HG02973 (cell line): ENCODE data around the gene PLEKHA3.

Source experiments
- ATAC-seq: cut with Tn5 transposase; IDR thresholded peaks from one replicate; pipeline ENCODE4 v1.9.1; 2021; ENCODE audit warnings: moderate library complexity; ENCODE audit not compliant: unreplicated experiment

The PLEKHA3 gene

GRCh38 chr2:178478439-178479274 lies 1.6 kb upstream of the PLEKHA3 start, which contains the start of gene FKBP7:
TSS of gene FKBP7 (minus strand) at chr2:178478600. CDS start at chr2:178478499, 101 bp downstream.
- ATAC-seq, result peak; percentile 46

- no peak for ATAC-seq
Measured at GRCh38 chr2:178479275-178479616, 1.0 kb upstream of the PLEKHA3 start.

GRCh38 chr2:178479758-178480226 lies 465 bp upstream of the PLEKHA3 start:
- ATAC-seq, result no peak

- ATAC-seq, result peak; percentile 24
Measured at GRCh38 chr2:178482437-178482836, 2.2 kb downstream of the PLEKHA3 start.

- ATAC-seq, result no peak
Measured at GRCh38 chr2:178484245-178485041, 4.2 kb downstream of the PLEKHA3 start.

GRCh38 chr2:178485356-178485755 lies 5.1 kb downstream of the PLEKHA3 start:
- ATAC-seq, result no peak

GRCh38 chr2:178491612-178492011 lies 11.4 kb downstream of the PLEKHA3 start:
- ATAC-seq, result no peak

GRCh38 chr2:178496049-178496448 lies 15.8 kb downstream of the PLEKHA3 start:
- ATAC-seq, result no peak

GRCh38 chr2:178498137-178498536 lies 17.9 kb downstream of the PLEKHA3 start:
- no peak for ATAC-seq

GRCh38 chr2:178499640-178500039 lies 19.4 kb downstream of the PLEKHA3 start:
- no peak for ATAC-seq

GRCh38 chr2:178502751-178503150 lies 22.5 kb downstream of the PLEKHA3 start:
- ATAC-seq, result no peak

- ATAC-seq, result no peak
Measured at GRCh38 chr2:178506101-178506500, 25.8 kb downstream of the PLEKHA3 start.

- ATAC-seq, result no peak
Measured at GRCh38 chr2:178506524-178506923, 26.3 kb downstream of the PLEKHA3 start.

GRCh38 chr2:178506949-178507348 lies 26.7 kb downstream of the PLEKHA3 start:
- no peak for ATAC-seq

GRCh38 chr2:178508646-178509045 lies 28.4 kb downstream of the PLEKHA3 start:
- no peak for ATAC-seq

- ATAC-seq, result no peak
Measured at GRCh38 chr2:178510384-178510783, 30.1 kb downstream of the PLEKHA3 start.

- ATAC-seq, result no peak
Measured at GRCh38 chr2:178512484-178512883, 32.2 kb downstream of the PLEKHA3 start.

GRCh38 chr2:178513876-178514275 lies 33.6 kb downstream of the PLEKHA3 start:
- ATAC-seq, result no peak

- ATAC-seq, result no peak
Measured at GRCh38 chr2:178514664-178515063, 34.4 kb downstream of the PLEKHA3 start.

GRCh38 chr2:178517496-178517895 lies 37.2 kb downstream of the PLEKHA3 start:
- ATAC-seq, result no peak

- ATAC-seq, result no peak
Measured at GRCh38 chr2:178521304-178522150, 41.3 kb downstream of the PLEKHA3 start.
